Activated T-cell treated with anti-CD3 and anti-CD28 coated beads for 4 hours (primary cell): ENCODE measurements around the gene CPHXL2.

Source experiments
- DNase-seq: peaks from one replicate; pipeline ENCODE4 v3.0.0-alpha.2; 2020

Gene CPHXL2

GRCh38 chr16:75640598-75640997 lies 36.2 kb downstream of the CPHXL2 start:
- no peak for DNase-seq

GRCh38 chr16:75635036-75635435 lies 41.8 kb downstream of the CPHXL2 start:
- DNase-seq: no peak

- DNase-seq: no peak
Observed at GRCh38 chr16:75632857-75633256, 44.0 kb downstream of the CPHXL2 start.

- DNase-seq: no peak
Observed at GRCh38 chr16:75630052-75630451, 46.8 kb downstream of the CPHXL2 start.

GRCh38 chr16:75629132-75629531 lies 47.7 kb downstream of the CPHXL2 start:
- no peak for DNase-seq

- DNase-seq: no peak
Observed at GRCh38 chr16:75628351-75628750, 48.5 kb downstream of the CPHXL2 start.

GRCh38 chr16:75627851-75628250 lies 49.0 kb downstream of the CPHXL2 start:
- no peak for DNase-seq

GRCh38 chr16:75626806-75627205 lies 50.0 kb downstream of the CPHXL2 start:
- no peak for DNase-seq

GRCh38 chr16:75624921-75625334 lies 51.9 kb downstream of the CPHXL2 start:
- DNase-seq: no peak

- DNase-seq: peak; percentile 96
Observed at GRCh38 chr16:75622761-75623605, 53.8 kb downstream of the CPHXL2 start, which contains the start of gene ADAT1. TSS of gene ADAT1 (minus strand) at chr16:75623281. CDS start at chr16:75620799, 2,482 bp downstream.

GRCh38 chr16:75621170-75621477 lies 55.7 kb downstream of the CPHXL2 start:
- no peak for DNase-seq

GRCh38 chr16:75620326-75621169 lies 56.3 kb downstream of the CPHXL2 start:
- no peak for DNase-seq

GRCh38 chr16:75618780-75619179 lies 58.0 kb downstream of the CPHXL2 start:
- no peak for DNase-seq

GRCh38 chr16:75617121-75617520 lies 59.7 kb downstream of the CPHXL2 start:
- DNase-seq: no peak

GRCh38 chr16:75616521-75617010 lies 60.2 kb downstream of the CPHXL2 start:
- DNase-seq: no peak

GRCh38 chr16:75615619-75616018 lies 61.2 kb downstream of the CPHXL2 start:
- DNase-seq: no peak

- no peak for DNase-seq
Observed at GRCh38 chr16:75614066-75614897, 62.5 kb downstream of the CPHXL2 start.
